A549 (cell line): ENCODE measurements around the gene SLC35F4.

Source experiments
- RAD21 ChIP-seq, 2 experiments: fragments of >200 bp in 1 of 2; sonication (Bioruptor Twin) in 1 of 2; formaldehyde crosslinking in 1 of 2; IDR thresholded peaks in 1 of 2; conservative IDR thresholded peaks in 1 of 2; 2 replicates in 1 of 2; 3 replicates in 1 of 2; pipeline ENCODE4 v1.6.1; 2012 to 2018; ENCODE audit warnings: inconsistent platforms in 1 of 2
- REST ChIP-seq: fragments of 200-600 bp; sonication (generic); IDR thresholded peaks from 2 replicates; pipeline ENCODE4 v1.6.1; 2016; ENCODE audit warnings: antibody characterized with exemption, mild to moderate bottlenecking, moderate library complexity
- TF ChIP-seq, protein P1 (sequence below): fragments of >200 bp; sonication (Bioruptor Twin); formaldehyde crosslinking; IDR thresholded peaks from 3 replicates; pipeline ENCODE4 v1.5.1; 2016

- no peak for TF ChIP-seq RAD21 (conservative IDR thresholded peaks at IDR 0.05 in 1 of 2, IDR thresholded peaks at IDR 0.05 in 1 of 2)
- TF ChIP-seq, protein P1, sequence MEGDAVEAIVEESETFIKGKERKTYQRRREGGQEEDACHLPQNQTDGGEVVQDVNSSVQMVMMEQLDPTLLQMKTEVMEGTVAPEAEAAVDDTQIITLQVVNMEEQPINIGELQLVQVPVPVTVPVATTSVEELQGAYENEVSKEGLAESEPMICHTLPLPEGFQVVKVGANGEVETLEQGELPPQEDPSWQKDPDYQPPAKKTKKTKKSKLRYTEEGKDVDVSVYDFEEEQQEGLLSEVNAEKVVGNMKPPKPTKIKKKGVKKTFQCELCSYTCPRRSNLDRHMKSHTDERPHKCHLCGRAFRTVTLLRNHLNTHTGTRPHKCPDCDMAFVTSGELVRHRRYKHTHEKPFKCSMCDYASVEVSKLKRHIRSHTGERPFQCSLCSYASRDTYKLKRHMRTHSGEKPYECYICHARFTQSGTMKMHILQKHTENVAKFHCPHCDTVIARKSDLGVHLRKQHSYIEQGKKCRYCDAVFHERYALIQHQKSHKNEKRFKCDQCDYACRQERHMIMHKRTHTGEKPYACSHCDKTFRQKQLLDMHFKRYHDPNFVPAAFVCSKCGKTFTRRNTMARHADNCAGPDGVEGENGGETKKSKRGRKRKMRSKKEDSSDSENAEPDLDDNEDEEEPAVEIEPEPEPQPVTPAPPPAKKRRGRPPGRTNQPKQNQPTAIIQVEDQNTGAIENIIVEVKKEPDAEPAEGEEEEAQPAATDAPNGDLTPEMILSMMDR, result no peak
- TF ChIP-seq REST, result no peak
These were observed 42.8 kb downstream of the SLC35F4 start for GRCh38 chr14:57823015-57823660.
